GM23338 (cell line): ENCODE results near the gene WFS1.

ENCODE experiments used
- CREB1 ChIP-seq: fragments of 250-450 bp; sonication (Bioruptor Pico); IDR thresholded peaks from 2 replicates; pipeline ENCODE4 v1.5.0; 2020; ENCODE audit warnings: low read depth, mild to moderate bottlenecking, moderate library complexity
- CTCF ChIP-seq, 2 experiments: fragments of 200-600 bp in 1 of 2; sonication (generic) in 1 of 2; conservative IDR thresholded peaks; 2 replicates each; pipeline versions ENCODE4 v1.5.1 to v1.6.1; 2016 to 2017; ENCODE audit warnings: antibody characterized with exemption in 2 of 2, low read depth in 2 of 2, mild to moderate bottlenecking in 2 of 2, moderate library complexity in 1 of 2
- ETS1 ChIP-seq: IDR thresholded peaks from 2 replicates; pipeline ENCODE4 v1.6.1; 2016; ENCODE audit warnings: antibody characterized with exemption
- EZH2 ChIP-seq: fragments of 200-600 bp; sonication (generic); IDR thresholded peaks from one replicate; pipeline ENCODE4 v1.8.0; 2017; ENCODE audit warnings: antibody characterized with exemption, mild to moderate bottlenecking, low read depth; ENCODE audit not compliant: unreplicated experiment
- EZH2phosphoT487 ChIP-seq: fragments of 200-600 bp; sonication (generic); IDR thresholded peaks from one replicate; pipeline ENCODE4 v1.8.1; 2018; ENCODE audit warnings: antibody characterized with exemption; ENCODE audit not compliant: unreplicated experiment
- JUNB ChIP-seq: IDR thresholded peaks from one replicate; pipeline ENCODE4 v1.6.1; 2016; ENCODE audit warnings: antibody characterized with exemption; ENCODE audit not compliant: unreplicated experiment
- POLR2AphosphoS5 ChIP-seq: IDR thresholded peaks from 2 replicates; pipeline ENCODE4 v1.6.1; 2016; ENCODE audit warnings: antibody characterized with exemption, low read depth
- STAT1 ChIP-seq: IDR thresholded peaks from one replicate; pipeline ENCODE4 v1.6.1; 2016; ENCODE audit warnings: antibody characterized with exemption; ENCODE audit not compliant: unreplicated experiment
- ZNF114 ChIP-seq: fragments of 250-450 bp; sonication (Bioruptor Pico); IDR thresholded peaks from 2 replicates; pipeline ENCODE4 v1.5.0; 2020; ENCODE audit warnings: mild to moderate bottlenecking, moderate library complexity
- ZNF331 ChIP-seq: fragments of 250-450 bp; sonication (Bioruptor Pico); IDR thresholded peaks from 2 replicates; pipeline ENCODE4 v1.5.0; 2020; ENCODE audit warnings: low read depth, mild to moderate bottlenecking, moderate library complexity
- TF ChIP-seq, protein P1 (sequence below): IDR thresholded peaks from one replicate; pipeline ENCODE4 v1.6.1; 2018; ENCODE audit warnings: antibody characterized with exemption; ENCODE audit not compliant: unreplicated experiment
- TF ChIP-seq, protein P2 (sequence below): fragments of 250-450 bp; sonication (Bioruptor Pico); IDR thresholded peaks from 2 replicates; pipeline ENCODE4 v1.5.0; 2020; ENCODE audit warnings: mild to moderate bottlenecking, moderate library complexity

DNA sequence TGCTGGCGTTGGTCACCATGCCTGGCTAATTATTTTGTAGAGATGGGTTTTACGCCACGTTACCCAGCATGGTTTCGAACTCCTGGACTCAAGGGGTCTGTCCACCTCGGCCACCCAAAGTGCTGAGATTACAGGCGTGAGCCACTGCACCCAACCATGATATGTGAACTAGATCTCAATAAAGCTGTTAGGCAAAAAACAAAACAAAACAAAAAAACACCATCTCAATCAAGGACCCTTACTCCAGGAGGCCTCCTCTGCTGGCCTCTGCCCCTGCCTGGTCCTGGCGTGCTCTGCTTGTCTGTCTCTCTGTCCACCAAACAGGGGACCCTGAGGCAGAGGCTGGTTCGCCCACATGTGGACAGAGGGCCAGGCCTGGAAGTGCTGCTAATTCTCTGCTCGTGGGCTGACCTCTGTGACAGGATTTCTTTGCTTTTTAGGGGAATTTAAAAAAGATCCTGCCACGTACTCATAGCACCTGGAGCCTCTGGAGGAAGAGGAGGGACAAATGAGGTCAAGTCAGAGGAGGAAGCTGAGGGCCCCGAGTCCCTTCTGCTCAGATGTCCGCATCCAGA lies 32.7 kb upstream of the WFS1 start:
- TF ChIP-seq CREB1 (CRISPR knock-in tag) (no peak), CTCF (conservative IDR thresholded peaks at IDR 0.05; ENCODE audit: low read depth in 2 of 2) (no peak), EZH2 (no peak), EZH2phosphoT487 (no peak), POLR2AphosphoS5 (no peak), JUNB (no peak), ZNF114 (CRISPR knock-in tag) (no peak), ETS1 (no peak), STAT1 (no peak), ZNF331 (CRISPR knock-in tag) (no peak)
- TF ChIP-seq, protein P1, sequence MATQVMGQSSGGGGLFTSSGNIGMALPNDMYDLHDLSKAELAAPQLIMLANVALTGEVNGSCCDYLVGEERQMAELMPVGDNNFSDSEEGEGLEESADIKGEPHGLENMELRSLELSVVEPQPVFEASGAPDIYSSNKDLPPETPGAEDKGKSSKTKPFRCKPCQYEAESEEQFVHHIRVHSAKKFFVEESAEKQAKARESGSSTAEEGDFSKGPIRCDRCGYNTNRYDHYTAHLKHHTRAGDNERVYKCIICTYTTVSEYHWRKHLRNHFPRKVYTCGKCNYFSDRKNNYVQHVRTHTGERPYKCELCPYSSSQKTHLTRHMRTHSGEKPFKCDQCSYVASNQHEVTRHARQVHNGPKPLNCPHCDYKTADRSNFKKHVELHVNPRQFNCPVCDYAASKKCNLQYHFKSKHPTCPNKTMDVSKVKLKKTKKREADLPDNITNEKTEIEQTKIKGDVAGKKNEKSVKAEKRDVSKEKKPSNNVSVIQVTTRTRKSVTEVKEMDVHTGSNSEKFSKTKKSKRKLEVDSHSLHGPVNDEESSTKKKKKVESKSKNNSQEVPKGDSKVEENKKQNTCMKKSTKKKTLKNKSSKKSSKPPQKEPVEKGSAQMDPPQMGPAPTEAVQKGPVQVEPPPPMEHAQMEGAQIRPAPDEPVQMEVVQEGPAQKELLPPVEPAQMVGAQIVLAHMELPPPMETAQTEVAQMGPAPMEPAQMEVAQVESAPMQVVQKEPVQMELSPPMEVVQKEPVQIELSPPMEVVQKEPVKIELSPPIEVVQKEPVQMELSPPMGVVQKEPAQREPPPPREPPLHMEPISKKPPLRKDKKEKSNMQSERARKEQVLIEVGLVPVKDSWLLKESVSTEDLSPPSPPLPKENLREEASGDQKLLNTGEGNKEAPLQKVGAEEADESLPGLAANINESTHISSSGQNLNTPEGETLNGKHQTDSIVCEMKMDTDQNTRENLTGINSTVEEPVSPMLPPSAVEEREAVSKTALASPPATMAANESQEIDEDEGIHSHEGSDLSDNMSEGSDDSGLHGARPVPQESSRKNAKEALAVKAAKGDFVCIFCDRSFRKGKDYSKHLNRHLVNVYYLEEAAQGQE, result no peak
- TF ChIP-seq, protein P2, sequence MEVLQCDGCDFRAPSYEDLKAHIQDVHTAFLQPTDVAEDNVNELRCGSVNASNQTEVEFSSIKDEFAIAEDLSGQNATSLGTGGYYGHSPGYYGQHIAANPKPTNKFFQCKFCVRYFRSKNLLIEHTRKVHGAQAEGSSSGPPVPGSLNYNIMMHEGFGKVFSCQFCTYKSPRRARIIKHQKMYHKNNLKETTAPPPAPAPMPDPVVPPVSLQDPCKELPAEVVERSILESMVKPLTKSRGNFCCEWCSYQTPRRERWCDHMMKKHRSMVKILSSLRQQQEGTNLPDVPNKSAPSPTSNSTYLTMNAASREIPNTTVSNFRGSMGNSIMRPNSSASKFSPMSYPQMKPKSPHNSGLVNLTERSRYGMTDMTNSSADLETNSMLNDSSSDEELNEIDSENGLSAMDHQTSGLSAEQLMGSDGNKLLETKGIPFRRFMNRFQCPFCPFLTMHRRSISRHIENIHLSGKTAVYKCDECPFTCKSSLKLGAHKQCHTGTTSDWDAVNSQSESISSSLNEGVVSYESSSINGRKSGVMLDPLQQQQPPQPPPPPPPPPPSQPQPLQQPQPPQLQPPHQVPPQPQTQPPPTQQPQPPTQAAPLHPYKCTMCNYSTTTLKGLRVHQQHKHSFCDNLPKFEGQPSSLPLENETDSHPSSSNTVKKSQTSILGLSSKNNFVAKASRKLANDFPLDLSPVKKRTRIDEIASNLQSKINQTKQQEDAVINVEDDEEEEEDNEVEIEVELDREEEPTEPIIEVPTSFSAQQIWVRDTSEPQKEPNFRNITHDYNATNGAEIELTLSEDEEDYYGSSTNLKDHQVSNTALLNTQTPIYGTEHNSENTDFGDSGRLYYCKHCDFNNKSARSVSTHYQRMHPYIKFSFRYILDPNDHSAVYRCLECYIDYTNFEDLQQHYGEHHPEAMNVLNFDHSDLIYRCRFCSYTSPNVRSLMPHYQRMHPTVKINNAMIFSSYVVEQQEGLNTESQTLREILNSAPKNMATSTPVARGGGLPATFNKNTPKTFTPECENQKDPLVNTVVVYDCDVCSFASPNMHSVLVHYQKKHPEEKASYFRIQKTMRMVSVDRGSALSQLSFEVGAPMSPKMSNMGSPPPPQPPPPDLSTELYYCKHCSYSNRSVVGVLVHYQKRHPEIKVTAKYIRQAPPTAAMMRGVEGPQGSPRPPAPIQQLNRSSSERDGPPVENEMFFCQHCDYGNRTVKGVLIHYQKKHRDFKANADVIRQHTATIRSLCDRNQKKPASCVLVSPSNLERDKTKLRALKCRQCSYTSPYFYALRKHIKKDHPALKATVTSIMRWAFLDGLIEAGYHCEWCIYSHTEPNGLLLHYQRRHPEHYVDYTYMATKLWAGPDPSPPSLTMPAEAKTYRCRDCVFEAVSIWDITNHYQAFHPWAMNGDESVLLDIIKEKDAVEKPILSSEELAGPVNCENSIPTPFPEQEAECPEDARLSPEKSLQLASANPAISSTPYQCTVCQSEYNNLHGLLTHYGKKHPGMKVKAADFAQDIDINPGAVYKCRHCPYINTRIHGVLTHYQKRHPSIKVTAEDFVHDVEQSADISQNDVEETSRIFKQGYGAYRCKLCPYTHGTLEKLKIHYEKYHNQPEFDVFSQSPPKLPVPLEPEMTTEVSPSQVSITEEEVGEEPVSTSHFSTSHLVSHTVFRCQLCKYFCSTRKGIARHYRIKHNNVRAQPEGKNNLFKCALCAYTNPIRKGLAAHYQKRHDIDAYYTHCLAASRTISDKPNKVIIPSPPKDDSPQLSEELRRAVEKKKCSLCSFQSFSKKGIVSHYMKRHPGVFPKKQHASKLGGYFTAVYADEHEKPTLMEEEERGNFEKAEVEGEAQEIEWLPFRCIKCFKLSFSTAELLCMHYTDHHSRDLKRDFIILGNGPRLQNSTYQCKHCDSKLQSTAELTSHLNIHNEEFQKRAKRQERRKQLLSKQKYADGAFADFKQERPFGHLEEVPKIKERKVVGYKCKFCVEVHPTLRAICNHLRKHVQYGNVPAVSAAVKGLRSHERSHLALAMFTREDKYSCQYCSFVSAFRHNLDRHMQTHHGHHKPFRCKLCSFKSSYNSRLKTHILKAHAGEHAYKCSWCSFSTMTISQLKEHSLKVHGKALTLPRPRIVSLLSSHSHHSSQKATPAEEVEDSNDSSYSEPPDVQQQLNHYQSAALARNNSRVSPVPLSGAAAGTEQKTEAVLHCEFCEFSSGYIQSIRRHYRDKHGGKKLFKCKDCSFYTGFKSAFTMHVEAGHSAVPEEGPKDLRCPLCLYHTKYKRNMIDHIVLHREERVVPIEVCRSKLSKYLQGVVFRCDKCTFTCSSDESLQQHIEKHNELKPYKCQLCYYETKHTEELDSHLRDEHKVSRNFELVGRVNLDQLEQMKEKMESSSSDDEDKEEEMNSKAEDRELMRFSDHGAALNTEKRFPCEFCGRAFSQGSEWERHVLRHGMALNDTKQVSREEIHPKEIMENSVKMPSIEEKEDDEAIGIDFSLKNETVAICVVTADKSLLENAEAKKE, result no peak
